ENCODE data around the gene NPB.
"Not testable (repeated sequence)": the region's sequence is repeated elsewhere in the genome, so short reads cannot be mapped to it uniquely, and the experiment has no call there.

The NPB gene

GRCh38 chr17:81917565-81918332, 15.7 kb downstream of the NPB start, which contains the start of gene SIRT7:
Gene SIRT7, minus strand, starts transcription at chr17:81918176. Its CDS starts 45 bp downstream, at chr17:81918131.
- TF ChIP-seq CTCF (IDR thresholded peaks at IDR 0.05; ENCODE audit: unreplicated experiment in 3 of 3): peak in 1 of 3 experiments; percentile 17
- Mint-ChIP-seq H3K4me3 (peak within 1 kb of the TSS; percentile 85 to 88 (median 87)), H3K9me3 (no peaks in the 10 kb centered on the region), H3K36me3 (ENCODE audit: low read depth) (peaks cover 33% of the 10 kb centered on the region), H3K27me3 (ENCODE audit: low read depth) (peaks cover 4% of the 10 kb centered on the region), H3K27ac (peak within 1 kb of the TSS in 1 of 3 experiments; percentile 23), H3K4me1 (peaks cover 12% of the 10 kb centered on the region)

GRCh38 chr17:81918333-81918669, 16.3 kb downstream of the NPB start:
- H3K27ac Mint-ChIP-seq; H3K27me3 Mint-ChIP-seq (ENCODE audit: low read depth); H3K9me3 Mint-ChIP-seq: not testable (repeated sequence)
- peaks cover 14% of the 10 kb centered on the region for H3K4me1 Mint-ChIP-seq
- H3K36me3 Mint-ChIP-seq (ENCODE audit: low read depth): peaks cover 27% of the 10 kb centered on the region
- H3K4me3 Mint-ChIP-seq: peak overlapping the region; percentile 85 to 88 (median 87)

GRCh38 chr17:81918832-81919545, 17.0 kb downstream of the NPB start:
- Mint-ChIP-seq H3K9me3 (no peaks in the 10 kb centered on the region), H3K4me3 (peak overlapping the region; percentile 85 to 88 (median 87)), H3K36me3 (ENCODE audit: low read depth) (peaks cover 24% of the 10 kb centered on the region), H3K4me1 (peaks cover 17% of the 10 kb centered on the region), H3K27ac (no peak overlapping the region), H3K27me3 (ENCODE audit: low read depth) (peaks cover 4% of the 10 kb centered on the region)
- TF ChIP-seq CTCF (IDR thresholded peaks at IDR 0.05; ENCODE audit: unreplicated experiment in 3 of 3): no peak

- Mint-ChIP-seq H3K27me3 (ENCODE audit: low read depth) (peaks cover 4% of the 10 kb centered on the region), H3K4me1 (peaks cover 23% of the 10 kb centered on the region), H3K4me3 (peak overlapping the region in 2 of 3 experiments; percentile 37 to 51), H3K9me3 (no peaks in the 10 kb centered on the region), H3K27ac (peak overlapping the region in 2 of 3 experiments; percentile 32 to 67), H3K36me3 (ENCODE audit: low read depth) (peaks cover 21% of the 10 kb centered on the region)
- no peak for TF ChIP-seq CTCF (IDR thresholded peaks at IDR 0.05; ENCODE audit: unreplicated experiment in 3 of 3)
Observed at GRCh38 chr17:81920612-81921536, 18.8 kb downstream of the NPB start.

GRCh38 chr17:81921537-81921862, 19.5 kb downstream of the NPB start:
- no peaks in the 10 kb centered on the region for H3K9me3 Mint-ChIP-seq
- H3K4me1 Mint-ChIP-seq: peaks cover 29% of the 10 kb centered on the region
- TF ChIP-seq CTCF (IDR thresholded peaks at IDR 0.05; ENCODE audit: unreplicated experiment in 3 of 3): no peak
- H3K27me3 Mint-ChIP-seq (ENCODE audit: low read depth): peaks cover 4% of the 10 kb centered on the region
- H3K27ac Mint-ChIP-seq: no peak overlapping the region
- H3K4me3 Mint-ChIP-seq: no peak overlapping the region
- H3K36me3 Mint-ChIP-seq (ENCODE audit: low read depth): peaks cover 16% of the 10 kb centered on the region
